GM23338 (cell line): ENCODE data around the gene NLGN3. TPM values are rescaled to one million over a fixed set of nuclear protein-coding genes. Genes with fewer than 3 reads are reported as not detected.
A peak's percentile ranks its signal among the peaks of the same experiment; 100 is the strongest.

Experiments
- ATAC-seq: fragments of 200-7000 bp; cut with Tn5 transposase; 3 replicates; pipeline ENCODE4 v1.9.1; 2020
- DNase-seq: peaks from one replicate; pipeline ENCODE4 v3.0.0-alpha.2; 2015; ENCODE audit warnings: low spot score
- H2AFZ ChIP-seq: fragments of 200-600 bp; sonication (generic); 2 replicates; pipeline ENCODE4 v1.8.0; 2016; ENCODE audit warnings: antibody characterized with exemption, mild to moderate bottlenecking, moderate library complexity
- H3F3A ChIP-seq: fragments of 200-600 bp; sonication (generic); replicated peaks from 2 replicates; pipeline ENCODE4 v1.8.0; 2017; ENCODE audit warnings: antibody characterized with exemption, mixed run types, low read depth
- H3K27ac ChIP-seq: fragments of 200-600 bp; sonication (generic); 2 replicates; pipeline ENCODE4 v1.6.1; 2016; ENCODE audit warnings: low read depth
- H3K27me3 ChIP-seq: fragments of 200-600 bp; sonication (generic); 2 replicates; pipeline ENCODE4 v1.8.0; 2016; ENCODE audit warnings: mild to moderate bottlenecking, mixed run types, moderate library complexity; ENCODE audit not compliant: insufficient read depth
- H3K36me3 ChIP-seq: fragments of 200-600 bp; sonication (generic); 2 replicates; pipeline ENCODE4 v1.8.0; 2016; ENCODE audit warnings: mild to moderate bottlenecking; ENCODE audit not compliant: insufficient read depth
- H3K4me1 ChIP-seq: fragments of 200-600 bp; sonication (generic); 2 replicates; pipeline ENCODE4 v1.8.0; 2016; ENCODE audit warnings: mild to moderate bottlenecking, moderate library complexity; ENCODE audit not compliant: insufficient read depth
- H3K4me2 ChIP-seq: fragments of 200-600 bp; sonication (generic); 2 replicates; pipeline ENCODE4 v1.7.1; 2017; ENCODE audit warnings: mixed run types
- H3K4me3 ChIP-seq: fragments of 200-600 bp; sonication (generic); 2 replicates; pipeline ENCODE4 v1.6.1; 2016; ENCODE audit warnings: mixed run types
- H3K79me2 ChIP-seq: fragments of 200-600 bp; sonication (generic); replicated peaks from 2 replicates; pipeline ENCODE4 v1.8.0; 2017; ENCODE audit warnings: mild to moderate bottlenecking; ENCODE audit not compliant: insufficient read depth
- H3K9me2 ChIP-seq: fragments of 200-600 bp; sonication (generic); 2 replicates; pipeline ENCODE4 v1.8.0; 2017; ENCODE audit not compliant: insufficient read depth
- H4K20me1 ChIP-seq: fragments of 200-600 bp; sonication (generic); replicated peaks from 2 replicates; pipeline ENCODE4 v1.8.0; 2017; ENCODE audit warnings: mild to moderate bottlenecking; ENCODE audit not compliant: insufficient read depth
- H3K27ac Mint-ChIP-seq: 2 replicates; pipeline ENCODE4 v1.8.0; 2020; ENCODE audit warnings: inconsistent platforms, mild to moderate bottlenecking, moderate library complexity, mixed read lengths
- H3K27me3 Mint-ChIP-seq: 3 replicates; pipeline ENCODE4 v1.8.0; 2022; ENCODE audit warnings: low read depth, mild to moderate bottlenecking, moderate library complexity, mixed read lengths, inconsistent platforms; ENCODE audit not compliant: insufficient read depth, poor library complexity
- H3K36me3 Mint-ChIP-seq: 3 replicates; pipeline ENCODE4 v1.8.0; 2021; ENCODE audit warnings: low read depth, mild to moderate bottlenecking, inconsistent platforms, moderate library complexity, mixed read lengths
- H3K4me1 Mint-ChIP-seq: 3 replicates; pipeline ENCODE4 v1.8.0; 2020; ENCODE audit warnings: mild to moderate bottlenecking, inconsistent platforms, mixed read lengths
- H3K4me3 Mint-ChIP-seq: 3 replicates; pipeline ENCODE4 v1.8.0; 2021; ENCODE audit warnings: moderate library complexity, mild to moderate bottlenecking, inconsistent platforms, mixed read lengths
- H3K9me3 Mint-ChIP-seq: 3 replicates; pipeline ENCODE4 v1.8.0; 2020; ENCODE audit warnings: moderate library complexity, mild to moderate bottlenecking, inconsistent platforms, mixed read lengths
- EZH2phosphoT487 ChIP-seq: fragments of 200-600 bp; sonication (generic); IDR thresholded peaks from one replicate; pipeline ENCODE4 v1.8.1; 2018; ENCODE audit warnings: antibody characterized with exemption; ENCODE audit not compliant: unreplicated experiment
- NANOG ChIP-seq: IDR thresholded peaks from 2 replicates; pipeline ENCODE4 v1.6.1; 2016; ENCODE audit warnings: antibody characterized with exemption, borderline replicate concordance
- REST ChIP-seq: IDR thresholded peaks from one replicate; pipeline ENCODE4 v1.6.1; 2018; ENCODE audit warnings: antibody characterized with exemption; ENCODE audit not compliant: unreplicated experiment
- STAT1 ChIP-seq: IDR thresholded peaks from one replicate; pipeline ENCODE4 v1.6.1; 2016; ENCODE audit warnings: antibody characterized with exemption; ENCODE audit not compliant: unreplicated experiment
- polyA plus RNA-seq: library from polyadenylated mRNA; unstranded; fragments of >200 nt; fragmentation: Nextera tagmentation; extraction: Ambion mirVana; gene quantifications from 2 replicates; pipeline ENCODE4 v1.2.1, GENCODE V29; 2016
- total RNA-seq: library from RNA; depleted of rRNA; stranded (reverse); fragments of >200 nt; shearing (Covaris generic); gene quantifications from 2 replicates; pipeline ENCODE4 v1.2.3, GENCODE V29; 2014

NLGN3 gene
- total and polyA plus RNA-seq, 2 experiments from 2014 or later, result 4.5 to 17.2 TPM

GRCh38 chrX:71170660-71171059, 26.0 kb downstream of the NLGN3 start (continued):
- TF ChIP-seq REST (no peak), NANOG (no peak)

GRCh38 chrX:71171110-71171801, 26.6 kb downstream of the NLGN3 start:
- ATAC-seq, result peak; percentile 83
- no peaks in the 10 kb centered on the region for H3K79me2 ChIP-seq
- H4K20me1 ChIP-seq, result no peaks in the 10 kb centered on the region
- Mint-ChIP-seq H3K4me1 (peaks cover 21% of the 10 kb centered on the region), H3K27me3 (peaks cover 12% of the 10 kb centered on the region), H3K27ac (peak overlapping the region; percentile 96), H3K4me3 (peak overlapping the region; percentile 61; the same call in 2 of the 3 replicates), H3K9me3 (no peaks in the 10 kb centered on the region; the same call in 2 of the 3 replicates), H3K36me3 (peaks cover 9% of the 10 kb centered on the region; the same call in 2 of the 3 replicates)
- H3K4me3 ChIP-seq, result no peak overlapping the region
- no peaks in the 10 kb centered on the region for H3K36me3 ChIP-seq
- H3K27me3 ChIP-seq, result no peaks in the 10 kb centered on the region
- H2AFZ ChIP-seq, result no peak overlapping the region
- DNase-seq, result peak; percentile 25
- H3K9me2 ChIP-seq, result no peaks in the 10 kb centered on the region
- H3K4me2 ChIP-seq, result peak overlapping the region; percentile 43; the same call in 1 of the 2 replicates
- peak overlapping the region; percentile 69; the same call in 1 of the 2 replicates for H3K27ac ChIP-seq
- TF ChIP-seq STAT1, result no peak
- H3K4me1 ChIP-seq, result no peaks in the 10 kb centered on the region
- H3F3A ChIP-seq, result no peaks in the 10 kb centered on the region

- H3K4me3 Mint-ChIP-seq, result no peak overlapping the region
- Histone ChIP-seq H3K4me1 (no peaks in the 10 kb centered on the region), H3K79me2 (no peaks in the 10 kb centered on the region), H3K36me3 (no peaks in the 10 kb centered on the region), H3K4me2 (no peak overlapping the region), H3K27me3 (no peaks in the 10 kb centered on the region), H3F3A (no peaks in the 10 kb centered on the region), H3K4me3 (no peak overlapping the region), H4K20me1 (no peaks in the 10 kb centered on the region), H3K9me2 (no peaks in the 10 kb centered on the region), H2AFZ (no peak overlapping the region), H3K27ac (no peak overlapping the region)
- no peaks in the 10 kb centered on the region; the same call in 2 of the 3 replicates for H3K9me3 Mint-ChIP-seq
- no peak for TF ChIP-seq EZH2phosphoT487
- DNase-seq, result no peak
- peaks cover 15% of the 10 kb centered on the region for H3K27me3 Mint-ChIP-seq
- peaks cover 25% of the 10 kb centered on the region for H3K4me1 Mint-ChIP-seq
- no peak overlapping the region for H3K27ac Mint-ChIP-seq
- H3K36me3 Mint-ChIP-seq, result peaks cover 2% of the 10 kb centered on the region; the same call in 1 of the 3 replicates
- no peak for ATAC-seq
Measured at GRCh38 chrX:71173440-71173839, 28.8 kb downstream of the NLGN3 start.
